Measurements from ENCODE around the gene MACROD2. TPM values are rescaled to one million over a fixed set of nuclear protein-coding genes. Genes with fewer than 3 reads are reported as not detected.

Gene MACROD2
- total RNA-seq, 1 donor = 0.81 TPM

DNA sequence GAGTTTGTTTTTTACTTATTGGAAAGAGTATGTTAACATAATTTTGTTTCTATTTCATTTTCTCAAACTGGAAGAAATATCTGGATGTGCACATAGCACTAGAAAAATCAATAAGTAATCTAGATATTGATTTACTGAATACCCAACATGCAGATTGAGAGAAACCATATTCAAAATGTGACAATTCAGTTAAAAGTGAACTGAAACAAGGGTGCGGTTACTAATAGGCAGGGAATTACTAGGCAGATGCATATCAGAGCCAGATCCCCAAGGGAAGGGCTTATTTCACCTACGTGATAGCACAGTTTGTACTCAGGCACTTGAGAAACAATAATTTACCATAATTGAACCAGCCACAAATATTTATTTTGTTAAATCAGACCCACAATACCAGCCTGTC, 835.1 kb downstream of the MACROD2 start:
- no peak for DNase-seq (ENCODE audit: low read depth in 2 of 3, low spot score in 2 of 3)

GRCh38 chr20:14830899-14831298, 835.6 kb downstream of the MACROD2 start:
- no peak for DNase-seq (ENCODE audit: low read depth in 2 of 3, low spot score in 2 of 3)

- no peak for DNase-seq (ENCODE audit: low read depth in 2 of 3, low spot score in 2 of 3)
These were observed 837.3 kb downstream of the MACROD2 start for GRCh38 chr20:14832630-14833029.

- no peak for DNase-seq (ENCODE audit: low read depth in 2 of 3, low spot score in 2 of 3)
These were observed 843.6 kb downstream of the MACROD2 start for GRCh38 chr20:14838663-14839628.

- no peak for DNase-seq (ENCODE audit: low read depth in 2 of 3, low spot score in 2 of 3)
These were observed 850.2 kb downstream of the MACROD2 start for GRCh38 chr20:14845199-14846160.

DNA sequence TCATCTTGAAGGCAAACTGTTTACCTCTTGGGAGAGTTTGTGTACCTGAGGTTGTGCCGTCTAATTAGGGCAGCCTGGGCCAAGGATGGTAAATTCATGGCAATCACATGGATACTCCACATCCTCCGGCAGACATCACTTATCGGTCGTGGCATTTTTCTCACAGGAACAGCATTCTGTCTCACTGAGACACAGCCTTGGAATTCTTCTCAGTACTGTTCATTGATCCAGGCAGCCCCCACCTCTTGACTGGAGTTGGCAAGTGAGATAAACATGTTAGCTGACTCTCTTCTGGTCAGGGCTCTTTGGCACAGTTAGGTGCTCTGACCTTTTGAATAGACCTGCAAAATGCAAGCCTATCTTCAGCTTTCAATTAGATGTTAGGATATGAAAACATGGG, 853.5 kb downstream of the MACROD2 start:
- DNase-seq (ENCODE audit: low read depth in 2 of 3, low spot score in 2 of 3) = no peak

DNA sequence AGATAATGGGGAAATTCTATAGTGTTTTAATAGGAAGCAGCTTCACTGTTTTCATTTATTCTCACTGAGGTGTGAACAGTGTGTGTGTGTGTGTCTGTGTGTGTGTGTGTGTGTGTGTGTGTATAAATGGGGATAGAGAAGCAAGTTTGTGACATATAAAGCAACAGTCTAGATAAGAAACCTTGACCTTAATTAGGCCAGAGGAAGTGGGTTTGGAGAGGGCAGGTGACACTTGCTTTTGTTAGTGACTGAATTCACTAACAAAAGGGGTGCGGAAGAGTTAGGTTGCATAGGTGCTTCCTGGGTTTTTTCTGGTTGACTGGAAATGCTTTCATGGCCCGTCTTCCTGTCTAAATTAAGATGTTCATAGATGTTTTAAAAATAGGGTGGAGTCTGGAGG, 857.8 kb downstream of the MACROD2 start:
- DNase-seq (ENCODE audit: low read depth in 2 of 3, low spot score in 2 of 3) = no peak

- no peak for DNase-seq (ENCODE audit: low read depth in 2 of 3, low spot score in 2 of 3)
These were observed 859.9 kb downstream of the MACROD2 start for GRCh38 chr20:14855171-14855570.

DNA sequence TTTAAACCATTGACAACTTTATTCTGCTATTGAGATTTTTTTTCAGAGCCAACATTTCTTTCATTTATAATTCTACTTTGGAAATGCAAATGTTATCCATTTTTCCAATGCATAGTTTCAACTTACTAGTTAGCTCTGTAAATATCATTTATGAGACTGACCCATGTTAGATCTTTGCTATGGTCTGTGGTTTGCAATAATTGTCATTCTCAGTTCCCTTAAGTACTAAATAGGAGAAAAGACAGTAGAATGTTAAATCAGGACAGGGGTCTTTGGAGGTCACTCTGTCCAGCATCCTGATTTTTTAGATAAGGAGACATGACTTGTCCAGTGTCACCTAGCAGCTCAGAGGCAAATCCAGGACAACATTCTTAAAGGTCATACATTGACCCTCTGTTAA, 864.3 kb downstream of the MACROD2 start:
- no peak for DNase-seq (ENCODE audit: low read depth in 2 of 3, low spot score in 2 of 3)

DNA sequence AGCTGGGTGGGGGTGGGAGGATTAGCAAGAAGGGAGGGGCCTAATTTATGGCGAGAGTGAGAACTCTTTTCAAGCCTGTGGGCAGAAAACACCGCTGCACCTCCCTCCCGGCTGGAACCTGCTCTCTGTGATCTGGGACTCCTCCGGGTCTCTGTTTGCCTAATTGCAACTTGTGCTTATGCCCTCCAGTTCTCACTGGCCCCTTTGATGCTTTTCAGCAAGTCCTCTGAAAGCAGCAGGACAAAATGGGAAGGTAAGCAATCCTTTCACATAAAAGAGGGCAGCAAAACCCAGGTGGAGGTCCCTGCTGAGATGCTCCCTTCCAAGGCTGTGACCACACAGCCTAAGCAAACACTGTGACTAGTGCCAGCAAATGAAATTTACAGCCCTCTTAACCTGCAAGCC, 865.1 kb downstream of the MACROD2 start:
- DNase-seq (ENCODE audit: low read depth in 2 of 3, low spot score in 2 of 3) = no peak

DNA sequence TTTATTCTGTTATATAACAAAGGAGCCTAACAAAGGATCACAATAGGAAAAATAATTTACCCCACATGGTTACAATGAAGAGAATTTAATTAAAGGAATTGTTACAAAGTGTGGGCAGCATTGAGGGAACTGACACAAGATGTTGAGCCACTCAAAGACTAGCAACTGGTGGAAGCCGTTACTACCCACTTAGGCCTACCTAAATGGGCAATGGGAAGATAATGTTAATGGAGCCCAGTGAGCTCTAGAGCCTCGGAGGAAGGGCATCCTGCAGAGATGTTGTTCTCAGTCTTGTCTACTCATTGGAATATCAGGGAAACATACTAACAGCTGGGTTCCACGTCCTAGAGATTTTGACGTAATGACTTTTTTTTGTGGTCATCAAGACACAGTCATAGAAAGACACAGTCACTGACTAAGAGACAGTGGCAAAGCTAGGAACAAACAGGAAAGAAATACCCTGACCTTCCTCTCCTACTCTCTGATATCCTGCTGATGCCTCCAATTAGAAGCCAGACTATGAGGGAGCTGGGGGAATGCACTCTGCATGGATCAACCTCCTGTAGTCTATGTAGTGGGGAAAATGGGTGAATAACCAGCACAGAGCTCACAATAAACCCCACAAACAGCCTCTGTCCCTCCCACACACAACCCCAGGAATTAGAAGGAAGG, 865.8 kb downstream of the MACROD2 start:
- DNase-seq (ENCODE audit: low read depth in 2 of 3, low spot score in 2 of 3) = no peak

GRCh38 chr20:14865169-14865568, 869.9 kb downstream of the MACROD2 start:
- DNase-seq (ENCODE audit: low read depth in 2 of 3, low spot score in 2 of 3) = no peak

DNA sequence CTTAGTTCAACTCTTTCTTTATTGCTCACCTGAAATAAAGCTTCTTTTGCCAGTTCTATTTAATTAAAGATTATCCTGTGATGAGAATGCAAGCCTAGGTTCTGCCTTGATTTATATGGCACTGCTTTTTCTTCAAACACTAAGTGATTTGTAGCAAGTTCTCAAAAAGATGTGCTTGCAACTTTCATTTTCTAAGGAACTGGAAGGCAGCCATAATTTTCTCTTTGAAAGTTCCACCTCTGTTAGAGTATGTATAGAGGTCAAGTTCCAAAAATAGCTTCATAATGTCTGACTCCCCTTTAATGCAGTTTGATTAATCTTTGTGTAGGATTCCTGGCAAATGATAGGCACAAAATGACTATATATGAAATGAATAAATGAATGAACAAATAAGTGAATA, 870.4 kb downstream of the MACROD2 start:
- no peak for DNase-seq (ENCODE audit: low read depth in 2 of 3, low spot score in 2 of 3)

DNA sequence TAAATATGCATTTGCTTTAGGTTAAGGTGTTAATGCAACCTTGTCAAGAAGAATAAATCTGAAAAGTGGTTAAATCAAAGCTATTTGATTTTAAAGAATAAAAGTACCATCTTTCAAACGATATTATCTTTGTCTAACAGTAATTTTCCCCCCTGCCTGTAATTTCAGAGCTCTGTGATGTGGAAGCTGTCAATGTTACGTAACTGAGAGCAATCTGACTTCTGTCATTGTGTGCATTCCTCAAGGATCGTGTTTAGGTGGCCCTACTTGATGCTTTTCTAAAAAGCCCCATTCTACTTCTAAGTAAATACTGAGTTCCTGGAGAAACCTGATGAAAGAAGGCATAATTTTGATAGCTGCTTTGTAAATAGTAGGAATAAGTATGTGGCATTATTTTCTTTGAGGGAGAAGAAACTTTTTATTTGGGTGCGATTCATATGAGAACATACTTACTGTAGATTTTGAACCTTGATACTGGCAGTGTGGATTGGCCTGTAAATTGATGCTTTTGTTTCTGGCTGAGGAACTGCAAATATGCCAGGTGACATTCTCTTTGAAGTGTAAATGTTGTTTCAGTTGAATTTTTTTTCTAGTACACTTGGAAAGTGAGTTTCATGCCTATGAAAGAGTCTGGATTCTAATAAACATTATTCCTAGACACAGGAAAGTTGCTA, 871.7 kb downstream of the MACROD2 start:
- DNase-seq (ENCODE audit: low read depth in 2 of 3, low spot score in 2 of 3) = no peak

DNA sequence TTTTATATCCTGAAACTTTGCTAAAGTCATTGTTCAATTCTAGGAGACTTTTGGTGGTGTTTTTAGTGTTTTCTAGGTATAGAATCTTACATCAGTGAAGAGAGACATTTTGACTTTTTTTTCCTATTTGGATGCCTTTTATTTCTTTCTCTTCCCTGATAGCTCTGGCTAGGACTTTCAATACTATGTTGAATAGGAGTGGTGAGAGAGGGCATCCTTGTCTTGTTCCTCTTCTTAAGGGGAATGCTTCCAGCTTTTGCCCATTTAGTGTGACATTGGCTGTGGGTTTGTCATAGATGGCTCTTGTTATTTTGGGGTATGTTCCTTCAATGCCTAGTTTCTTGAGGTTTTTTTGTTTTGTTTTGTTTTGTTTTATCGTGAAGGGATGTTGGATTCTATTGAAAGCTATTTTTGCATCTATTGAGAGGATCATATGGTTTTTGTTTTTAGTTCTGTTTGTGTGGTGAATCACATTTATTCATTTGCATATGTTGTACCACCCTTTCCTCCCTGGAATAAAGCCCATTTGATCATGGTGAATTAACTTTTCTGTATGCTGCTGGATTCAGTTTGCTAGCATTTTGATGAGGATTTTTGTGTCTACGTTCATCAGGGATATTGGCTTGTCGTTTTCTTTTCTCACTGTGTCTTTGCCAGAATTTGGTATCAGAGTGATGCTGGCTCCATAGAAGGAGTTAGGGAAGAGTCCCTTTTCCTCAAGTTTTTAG, 882.1 kb downstream of the MACROD2 start:
- DNase-seq (ENCODE audit: low read depth in 2 of 3, low spot score in 2 of 3) = no peak

DNA sequence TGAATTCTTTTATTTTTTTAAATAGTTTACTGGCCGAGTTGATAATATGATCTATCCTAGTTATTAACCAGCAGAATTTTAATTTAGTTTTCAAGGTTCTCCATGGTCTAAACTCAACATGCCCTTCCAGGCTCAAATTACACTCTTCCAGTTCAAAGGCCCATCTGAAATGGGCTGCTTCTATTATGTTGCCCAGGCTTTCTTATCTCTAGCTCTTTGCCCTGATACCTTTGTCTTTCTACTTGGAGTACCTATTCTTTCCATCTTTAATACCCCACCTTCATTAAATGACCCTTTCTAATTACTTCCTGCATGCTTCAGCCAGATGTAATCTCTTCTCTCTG, 883.3 kb downstream of the MACROD2 start:
- DNase-seq (ENCODE audit: low read depth in 2 of 3, low spot score in 2 of 3) = no peak

DNA sequence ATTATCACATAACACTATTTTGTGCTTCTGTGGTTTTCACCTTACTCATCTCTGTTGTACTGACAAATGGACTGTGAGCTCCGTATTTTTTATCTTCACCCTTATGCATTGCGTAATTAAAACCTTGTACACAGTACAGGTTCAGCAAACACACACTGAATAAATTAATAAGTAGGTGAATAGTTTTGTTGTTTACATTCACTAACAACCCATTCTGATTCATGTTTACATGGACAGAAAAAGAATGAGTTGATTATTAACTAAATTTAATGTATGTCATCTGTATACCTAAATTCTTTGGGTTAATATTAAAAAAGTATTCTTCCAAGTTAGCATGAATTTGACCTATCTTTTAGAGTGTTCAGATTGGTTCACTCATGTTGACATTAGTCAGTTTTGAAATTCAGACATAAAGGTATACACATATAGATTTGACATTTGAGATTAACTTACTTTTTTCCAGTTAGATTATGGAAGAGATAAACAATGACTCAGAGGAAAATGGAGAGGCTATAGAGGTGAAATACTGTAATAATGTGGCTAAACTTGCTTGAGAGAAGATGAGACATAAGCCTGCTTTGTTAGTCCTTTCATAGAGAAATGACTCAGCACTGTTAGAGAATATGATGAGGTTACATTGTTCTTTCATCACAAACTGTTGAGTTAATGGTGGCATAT, 883.8 kb downstream of the MACROD2 start:
- DNase-seq (ENCODE audit: low read depth in 2 of 3, low spot score in 2 of 3) = no peak

DNA sequence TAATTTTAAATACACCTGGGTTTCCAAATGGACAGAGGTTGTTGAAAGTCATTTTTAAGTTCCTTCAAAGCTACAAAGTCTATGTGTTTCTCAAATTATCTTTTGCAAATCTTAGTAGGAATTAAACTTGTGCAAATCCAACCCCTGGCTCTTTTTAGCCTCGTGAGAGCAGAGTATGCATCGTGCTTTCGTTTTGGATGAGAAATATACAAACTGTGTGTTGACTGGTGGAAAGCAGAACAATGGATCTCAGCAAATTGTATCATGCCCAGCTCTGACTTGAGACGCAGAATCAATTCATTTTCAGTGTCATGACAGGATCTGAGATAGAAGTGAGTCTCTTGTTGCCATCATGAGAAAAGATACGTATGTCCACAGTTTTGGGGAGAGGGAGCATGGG, 884.5 kb downstream of the MACROD2 start:
- no peak for DNase-seq (ENCODE audit: low read depth in 2 of 3, low spot score in 2 of 3)

- DNase-seq (ENCODE audit: low read depth in 2 of 3, low spot score in 2 of 3) = no peak
These were observed 886.2 kb downstream of the MACROD2 start for GRCh38 chr20:14881518-14881917.

Data from hematopoietic multipotent progenitor cell (in vitro differentiated cells).